AG10803 (cell line): ENCODE measurements around the gene CMTR2.

ENCODE experiments used
- DNase-seq: peaks from one replicate; pipeline ENCODE4 v3.0.0; 2010; ENCODE audit warnings: low read depth
- H3K4me3 ChIP-seq: 2 replicates; pipeline ENCODE4 v1.5.1; 2011; ENCODE audit warnings: mild to moderate bottlenecking, low read length, control low read depth
- TF ChIP-seq, protein P1 (sequence below): conservative IDR thresholded peaks from 2 replicates; pipeline ENCODE4 v1.5.1; 2011; ENCODE audit warnings: mild to moderate bottlenecking, low read length, control low read depth, inconsistent platforms

Gene CMTR2

DNA sequence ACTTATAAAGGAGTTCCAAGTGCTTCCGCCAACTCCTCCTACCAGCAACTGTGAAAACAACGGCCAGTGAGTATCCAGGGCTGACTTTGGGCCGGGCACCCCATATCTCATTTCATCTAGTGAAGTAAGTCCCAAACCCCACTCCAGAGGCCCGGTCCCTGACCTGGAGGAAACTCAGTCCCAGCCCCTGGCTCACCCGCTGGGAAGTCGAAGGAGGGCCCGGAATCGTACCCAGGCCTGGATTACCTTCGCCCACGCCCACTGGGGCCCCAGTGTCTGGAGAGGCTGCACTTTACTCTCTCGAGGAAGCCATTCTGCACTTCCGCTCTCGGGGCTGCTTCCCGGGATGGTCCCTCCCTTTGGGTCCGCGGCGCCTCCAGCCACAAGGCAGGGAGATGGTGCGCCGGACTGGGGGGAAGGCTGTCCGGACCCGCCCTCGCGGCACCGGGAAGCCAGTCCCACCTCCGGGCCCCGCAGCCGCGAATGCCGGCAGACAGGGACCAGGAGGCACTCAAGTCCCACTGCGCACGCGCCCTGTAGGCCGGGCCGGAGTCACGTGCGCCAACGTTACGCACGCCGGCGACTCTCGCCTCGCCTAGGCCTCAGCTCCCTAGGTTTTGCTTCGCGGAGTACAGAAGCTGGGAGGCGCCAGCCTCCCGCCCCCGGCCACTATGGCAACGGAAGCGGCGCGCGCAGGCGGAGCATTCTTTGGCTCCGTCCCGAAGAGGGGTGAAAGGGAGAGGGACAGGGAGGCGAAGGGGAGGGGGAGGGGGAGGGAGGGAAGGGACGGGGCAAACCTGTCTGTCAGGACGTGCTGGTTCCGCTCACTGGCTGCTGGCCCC lies at the start of gene CMTR2:
TSS of gene CMTR2 (minus strand) at position 513 of the 842 bp plus-strand sequence. CDS start 3,482 bp downstream, outside the sequence.
- peak; percentile 97 for DNase-seq

DNA sequence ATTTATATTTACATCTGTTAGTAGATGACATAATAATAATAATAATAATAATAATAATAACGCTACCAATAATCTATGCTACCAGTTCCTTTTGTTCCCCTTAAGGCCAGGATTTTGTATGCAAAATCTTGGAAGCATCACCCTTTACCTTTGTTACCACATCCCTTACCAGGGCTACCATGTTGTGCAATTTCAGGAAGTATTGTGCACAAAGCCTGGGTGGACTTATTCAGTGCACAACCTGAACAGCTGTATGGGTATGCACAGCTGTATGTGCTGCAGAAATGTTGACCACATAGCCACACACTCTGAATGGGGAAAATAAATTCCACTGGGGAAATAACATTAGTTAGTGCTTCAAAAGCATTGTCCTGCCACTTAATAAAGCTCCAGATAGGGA lies 49.4 kb upstream of the CMTR2 start:
- H3K4me3 ChIP-seq: no peak overlapping the region
- TF ChIP-seq, protein P1, sequence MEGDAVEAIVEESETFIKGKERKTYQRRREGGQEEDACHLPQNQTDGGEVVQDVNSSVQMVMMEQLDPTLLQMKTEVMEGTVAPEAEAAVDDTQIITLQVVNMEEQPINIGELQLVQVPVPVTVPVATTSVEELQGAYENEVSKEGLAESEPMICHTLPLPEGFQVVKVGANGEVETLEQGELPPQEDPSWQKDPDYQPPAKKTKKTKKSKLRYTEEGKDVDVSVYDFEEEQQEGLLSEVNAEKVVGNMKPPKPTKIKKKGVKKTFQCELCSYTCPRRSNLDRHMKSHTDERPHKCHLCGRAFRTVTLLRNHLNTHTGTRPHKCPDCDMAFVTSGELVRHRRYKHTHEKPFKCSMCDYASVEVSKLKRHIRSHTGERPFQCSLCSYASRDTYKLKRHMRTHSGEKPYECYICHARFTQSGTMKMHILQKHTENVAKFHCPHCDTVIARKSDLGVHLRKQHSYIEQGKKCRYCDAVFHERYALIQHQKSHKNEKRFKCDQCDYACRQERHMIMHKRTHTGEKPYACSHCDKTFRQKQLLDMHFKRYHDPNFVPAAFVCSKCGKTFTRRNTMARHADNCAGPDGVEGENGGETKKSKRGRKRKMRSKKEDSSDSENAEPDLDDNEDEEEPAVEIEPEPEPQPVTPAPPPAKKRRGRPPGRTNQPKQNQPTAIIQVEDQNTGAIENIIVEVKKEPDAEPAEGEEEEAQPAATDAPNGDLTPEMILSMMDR: no peak

More for the DNA sequence above, at the start of gene CMTR2:
- TF ChIP-seq, protein P1: no peak
- H3K4me3 ChIP-seq: peak within 1 kb of the TSS; percentile 80

DNA sequence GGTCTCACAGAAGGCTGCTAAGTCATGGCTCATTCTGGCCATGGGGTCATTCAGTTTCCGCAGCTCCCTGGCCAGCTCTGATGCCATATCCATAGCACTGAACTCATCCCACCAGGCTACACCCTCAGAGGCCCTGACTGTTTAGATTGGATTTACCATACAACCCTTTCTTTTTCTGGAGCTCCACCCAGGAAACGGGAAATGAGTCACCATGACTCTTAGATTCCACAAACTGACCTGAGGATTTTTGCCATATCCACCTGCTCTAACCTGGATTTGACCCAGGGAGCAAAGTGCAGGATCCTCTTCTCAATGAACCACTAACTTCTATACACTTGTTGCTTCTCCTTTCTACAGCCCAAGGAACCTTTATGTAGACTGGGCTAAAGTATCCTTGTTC lies 49.0 kb upstream of the CMTR2 start:
- no peak overlapping the region for H3K4me3 ChIP-seq
- TF ChIP-seq, protein P1: no peak
- no peak for DNase-seq

More for the DNA sequence above, 49.4 kb upstream of the CMTR2 start:
- no peak for DNase-seq

DNA sequence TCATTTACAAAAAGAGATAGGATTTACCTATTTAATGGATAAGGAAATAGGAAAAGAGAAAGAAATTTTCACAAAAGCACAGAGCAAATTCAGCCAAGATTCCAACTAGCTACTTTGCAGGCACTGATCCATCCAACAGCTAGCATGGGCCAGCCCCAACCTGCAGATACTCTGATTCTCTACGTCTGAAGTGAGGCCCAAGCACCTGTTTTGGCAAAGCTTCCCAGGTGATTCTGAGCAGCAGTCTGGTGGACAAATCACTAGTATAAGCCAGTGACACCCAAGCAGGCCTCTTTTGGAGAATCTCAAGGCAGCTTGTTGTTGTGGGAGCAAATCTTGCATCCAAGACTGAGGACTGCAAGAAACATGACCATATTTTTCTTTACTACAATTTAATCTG lies 48.4 kb upstream of the CMTR2 start:
- no peak overlapping the region for H3K4me3 ChIP-seq
- DNase-seq: no peak
- TF ChIP-seq, protein P1: no peak

DNA sequence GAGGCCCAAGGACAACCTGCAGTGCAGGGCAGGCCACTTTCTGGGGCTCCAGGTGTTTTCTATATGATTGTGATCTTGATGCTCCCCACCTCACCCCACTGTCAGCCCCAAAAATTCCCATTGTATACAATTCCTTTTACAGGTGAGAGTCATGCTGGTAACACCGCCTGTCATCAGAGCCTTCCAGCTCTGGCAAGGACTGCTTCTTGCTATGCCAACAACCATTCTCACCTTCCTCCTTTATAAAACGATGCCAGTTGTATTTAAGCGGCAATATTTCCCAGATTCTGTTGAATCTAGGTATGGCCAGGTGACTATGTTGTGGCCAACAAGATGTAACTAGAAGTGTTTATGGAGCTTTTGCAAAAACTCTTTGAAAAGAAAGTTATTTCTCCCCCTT lies 38.9 kb upstream of the CMTR2 start:
- H3K4me3 ChIP-seq: no peak overlapping the region
- TF ChIP-seq, protein P1: no peak
- no peak for DNase-seq

- no peak overlapping the region for H3K4me3 ChIP-seq
- no peak for DNase-seq
- TF ChIP-seq, protein P1: no peak
Observed at GRCh38 chr16:71327720-71328119, 38.5 kb upstream of the CMTR2 start.

DNA sequence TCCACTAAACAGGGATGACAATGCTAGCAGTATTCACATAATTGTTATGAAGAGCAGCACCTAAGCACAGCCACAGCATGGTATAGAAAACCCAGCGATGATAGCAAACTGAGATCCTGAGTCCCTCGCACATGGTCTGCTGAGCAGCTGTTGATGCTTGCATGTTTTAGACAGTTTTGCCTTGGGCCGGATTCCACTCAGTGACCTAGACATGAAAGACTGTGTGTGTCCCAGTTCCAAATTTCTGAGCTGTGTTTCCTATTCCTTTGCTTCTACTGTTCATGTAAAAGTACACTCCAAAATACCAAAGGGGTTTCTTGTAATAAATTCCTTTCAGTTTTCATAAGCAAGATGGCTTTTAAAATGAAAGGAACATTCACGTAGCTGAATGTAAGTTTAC lies 30.8 kb upstream of the CMTR2 start:
- DNase-seq: no peak
- no peak overlapping the region for H3K4me3 ChIP-seq
- TF ChIP-seq, protein P1: no peak
